A549 (cell line): Measurements from ENCODE around the gene NFYC. TPM values are rescaled to one million over a fixed set of nuclear protein-coding genes. Genes with fewer than 3 reads are reported as not detected.

Source experiments
- ATAC-seq, 2 experiments: fragments of 200-7000 bp in 1 of 2; fragments of >200 bp in 1 of 2; cut with Nextera tagmentation in 1 of 2; cut with Tn5 transposase in 1 of 2; 3 replicates each; pipeline versions ENCODE4 v1.8.0 to v1.9.1; 2018 to 2020; ENCODE audit warnings: mild to moderate bottlenecking in 1 of 2, moderate library complexity in 1 of 2
- CTCF ChIA-PET: fragments of 300-600 bp; sonication (Branson Sonifier 250); formaldehyde crosslinking; extraction: SDS; loops from one replicate; lab custom pipeline; 2021; ENCODE audit warnings: antibody characterized with exemption, inconsistent platforms; lab: Yijun Ruan, JAX
- POLR2A ChIA-PET: fragments of 350-600 bp; formaldehyde crosslinking; extraction: SDS; loops from one replicate; lab custom pipeline; 2021; ENCODE audit warnings: antibody characterized with exemption, inconsistent platforms; lab: Yijun Ruan, JAX
- DNase-seq, 2 experiments: peaks; one replicate each; pipeline versions ENCODE4 v3.0.0 to v3.0.0-alpha.2; 2011 to 2016; ENCODE audit warnings: low read depth in 1 of 2, low spot score in 1 of 2
- FAIRE-seq: peaks from 2 replicates; lab custom pipeline; 2011; peaks lifted over from hg19 to GRCh38; lab: Jason Lieb, UNC
- H3K27ac ChIP-seq, 2 experiments: fragments of >200 bp; sonication (Bioruptor Twin); formaldehyde crosslinking; 3 replicates each; pipeline ENCODE4 v1.5.1; 2016 to 2017
- H3K4me1 ChIP-seq: fragments of >200 bp; sonication (Bioruptor Twin); formaldehyde crosslinking; 3 replicates; pipeline ENCODE4 v1.6.1; 2016
- H3K4me2 ChIP-seq: fragments of >200 bp; sonication (Bioruptor Twin); formaldehyde crosslinking; 3 replicates; pipeline ENCODE4 v1.6.1; 2016
- H3K4me3 ChIP-seq: fragments of >200 bp; sonication (Bioruptor Twin); formaldehyde crosslinking; 3 replicates; pipeline ENCODE4 v1.5.1; 2016
- H3K9me3 ChIP-seq: fragments of >200 bp; sonication (Bioruptor Twin); formaldehyde crosslinking; 3 replicates; pipeline ENCODE4 v1.6.1; 2016
- BCL3 ChIP-seq: fragments of >200 bp; sonication (Bioruptor Twin); formaldehyde crosslinking; IDR thresholded peaks from 3 replicates; pipeline ENCODE4 v1.6.1; 2016
- CBX8 ChIP-seq: fragments of 200-600 bp; sonication (generic); IDR thresholded peaks from 2 replicates; pipeline ENCODE4 v1.6.1; 2016
- CHD2 ChIP-seq: fragments of 150-350 bp; IDR thresholded peaks from 2 replicates; pipeline ENCODE4 v1.6.1; 2014; ENCODE audit warnings: low read length; ENCODE audit not compliant: partially characterized antibody
- EHMT2 ChIP-seq: fragments of 200-600 bp; sonication (generic); IDR thresholded peaks from 2 replicates; pipeline ENCODE4 v1.6.1; 2016; ENCODE audit warnings: antibody characterized with exemption, low read depth, mild to moderate bottlenecking, moderate library complexity
- EP300 ChIP-seq, 2 experiments: fragments of >200 bp; sonication (Bioruptor Twin); formaldehyde crosslinking; IDR thresholded peaks; 2 replicates in 1 of 2; 3 replicates in 1 of 2; pipeline ENCODE4 v1.6.1; 2016 to 2017
- ESRRA ChIP-seq: fragments of 150-350 bp; IDR thresholded peaks from 2 replicates; pipeline ENCODE4 v1.6.1; 2014; ENCODE audit warnings: mild to moderate bottlenecking, low read length, borderline replicate concordance
- FOSL2 ChIP-seq, 2 experiments: fragments of 450-650 bp in 1 of 2; fragments of >200 bp in 1 of 2; sonication (Bioruptor Twin) in 1 of 2; formaldehyde crosslinking; IDR thresholded peaks; 2 replicates each; pipeline versions ENCODE4 v1.5.0 to v1.6.1; 2016 to 2020; ENCODE audit warnings: mild to moderate bottlenecking in 1 of 2, moderate library complexity in 1 of 2
- HDAC2 ChIP-seq: fragments of 200-600 bp; sonication (generic); IDR thresholded peaks from 2 replicates; pipeline ENCODE4 v1.6.1; 2016
- HMGXB4 ChIP-seq: fragments of 250-450 bp; sonication (Bioruptor Pico); IDR thresholded peaks from 2 replicates; pipeline ENCODE4 v1.5.0; 2021; ENCODE audit warnings: mild to moderate bottlenecking, moderate library complexity, borderline replicate concordance
- HOXB13 ChIP-seq: fragments of 250-450 bp; sonication (Bioruptor Pico); IDR thresholded peaks from 2 replicates; pipeline ENCODE4 v1.5.0; 2020; ENCODE audit warnings: low read depth, mild to moderate bottlenecking, moderate library complexity
- HOXB5 ChIP-seq: fragments of 250-450 bp; sonication (Bioruptor Pico); IDR thresholded peaks from 2 replicates; pipeline ENCODE4 v1.5.0; 2020; ENCODE audit warnings: mild to moderate bottlenecking, moderate library complexity
- JUNB ChIP-seq: fragments of >200 bp; sonication (Bioruptor Twin); formaldehyde crosslinking; IDR thresholded peaks from 2 replicates; pipeline ENCODE4 v1.6.1; 2016
- KDM5A ChIP-seq: fragments of 200-600 bp; sonication (generic); IDR thresholded peaks from 2 replicates; pipeline ENCODE4 v1.6.1; 2016; ENCODE audit warnings: antibody characterized with exemption, mild to moderate bottlenecking
- MAZ ChIP-seq: fragments of 150-350 bp; IDR thresholded peaks from 2 replicates; pipeline ENCODE4 v1.6.1; 2014; ENCODE audit warnings: antibody characterized with exemption, low read depth, low read length, borderline replicate concordance
- MYC ChIP-seq: IDR thresholded peaks from 2 replicates; pipeline ENCODE4 v1.6.1; 2012; ENCODE audit warnings: mild to moderate bottlenecking, inconsistent platforms, low read length, improper control_type of control experiment, borderline replicate concordance
- NR3C1 ChIP-seq: fragments of >200 bp; sonication (Bioruptor Twin); formaldehyde crosslinking; IDR thresholded peaks from 3 replicates; pipeline ENCODE4 v1.6.1; 2017
- POLR2A ChIP-seq: IDR thresholded peaks from 2 replicates; pipeline ENCODE4 v1.6.1; 2012; ENCODE audit warnings: mild to moderate bottlenecking, low read length
- POLR2AphosphoS2 ChIP-seq: conservative IDR thresholded peaks from 2 replicates; pipeline ENCODE4 v1.6.1; 2012; ENCODE audit warnings: low read length, improper control_type of control experiment, inconsistent platforms
- RAD21 ChIP-seq, 2 experiments: fragments of >200 bp in 1 of 2; sonication (Bioruptor Twin) in 1 of 2; formaldehyde crosslinking in 1 of 2; IDR thresholded peaks in 1 of 2; conservative IDR thresholded peaks in 1 of 2; 2 replicates in 1 of 2; 3 replicates in 1 of 2; pipeline ENCODE4 v1.6.1; 2012 to 2018; ENCODE audit warnings: inconsistent platforms in 1 of 2
- RARB ChIP-seq: fragments of 250-450 bp; sonication (Bioruptor Pico); IDR thresholded peaks from 2 replicates; pipeline ENCODE4 v1.8.0; 2021; ENCODE audit warnings: mild to moderate bottlenecking, moderate library complexity
- SMC3 ChIP-seq: fragments of >200 bp; sonication (Bioruptor Twin); formaldehyde crosslinking; IDR thresholded peaks from 3 replicates; pipeline ENCODE4 v1.6.1; 2018; ENCODE audit warnings: inconsistent platforms
- SREBF2 ChIP-seq: fragments of 450-650 bp; IDR thresholded peaks from 2 replicates; pipeline ENCODE4 v1.6.1; 2014; ENCODE audit warnings: mild to moderate bottlenecking, moderate library complexity
- TP53 ChIP-seq: fragments of 250-450 bp; sonication (Bioruptor Pico); IDR thresholded peaks from 2 replicates; pipeline ENCODE4 v1.5.0; 2021; ENCODE audit warnings: mild to moderate bottlenecking, moderate library complexity
- ZFP36 ChIP-seq: fragments of 450-650 bp; IDR thresholded peaks from 2 replicates; pipeline ENCODE4 v1.6.1; 2014; ENCODE audit warnings: borderline replicate concordance; ENCODE audit not compliant: partially characterized antibody
- ZNF302 ChIP-seq: fragments of 250-450 bp; sonication (Bioruptor Pico); IDR thresholded peaks from 2 replicates; pipeline ENCODE4 v1.9.0; 2021; ENCODE audit warnings: inconsistent platforms, mild to moderate bottlenecking, moderate library complexity
- ZSCAN20 ChIP-seq: fragments of 250-450 bp; sonication (Bioruptor Pico); IDR thresholded peaks from 2 replicates; pipeline ENCODE4 v1.8.0; 2022; ENCODE audit warnings: mild to moderate bottlenecking, moderate library complexity
- WGBS: methylation state at CpG from one replicate; pipeline ENCODE4 v1.1.6; 2017; ENCODE audit errors: missing lambda C conversion rate; 5-methylcytosine and 5-hydroxymethylcytosine counted together
- polyA plus RNA-seq, 4 experiments: library from polyadenylated mRNA; depleted of rRNA in 3 of 4; stranded (reverse); fragments of >200 nt; fragmentation: RNase III in 1 of 4; extraction: RNeasy Plus Mini Kit Qiagen cat#74134 plus additional on column Dnase treatment in 1 of 4; gene quantifications; 2 replicates in 3 of 4; 3 replicates in 1 of 4; pipeline ENCODE4 v1.2.3, GENCODE V29; 2011 to 2017
- TF ChIP-seq, protein P1 (sequence below): fragments of 450-650 bp; IDR thresholded peaks from 2 replicates; pipeline ENCODE4 v1.6.1; 2014; ENCODE audit warnings: antibody characterized with exemption

Gene NFYC
- polyA plus RNA-seq, 2 of the 4 experiments (the other 2 are of a cell fraction) = 35.1 to 43.4 TPM

DNA sequence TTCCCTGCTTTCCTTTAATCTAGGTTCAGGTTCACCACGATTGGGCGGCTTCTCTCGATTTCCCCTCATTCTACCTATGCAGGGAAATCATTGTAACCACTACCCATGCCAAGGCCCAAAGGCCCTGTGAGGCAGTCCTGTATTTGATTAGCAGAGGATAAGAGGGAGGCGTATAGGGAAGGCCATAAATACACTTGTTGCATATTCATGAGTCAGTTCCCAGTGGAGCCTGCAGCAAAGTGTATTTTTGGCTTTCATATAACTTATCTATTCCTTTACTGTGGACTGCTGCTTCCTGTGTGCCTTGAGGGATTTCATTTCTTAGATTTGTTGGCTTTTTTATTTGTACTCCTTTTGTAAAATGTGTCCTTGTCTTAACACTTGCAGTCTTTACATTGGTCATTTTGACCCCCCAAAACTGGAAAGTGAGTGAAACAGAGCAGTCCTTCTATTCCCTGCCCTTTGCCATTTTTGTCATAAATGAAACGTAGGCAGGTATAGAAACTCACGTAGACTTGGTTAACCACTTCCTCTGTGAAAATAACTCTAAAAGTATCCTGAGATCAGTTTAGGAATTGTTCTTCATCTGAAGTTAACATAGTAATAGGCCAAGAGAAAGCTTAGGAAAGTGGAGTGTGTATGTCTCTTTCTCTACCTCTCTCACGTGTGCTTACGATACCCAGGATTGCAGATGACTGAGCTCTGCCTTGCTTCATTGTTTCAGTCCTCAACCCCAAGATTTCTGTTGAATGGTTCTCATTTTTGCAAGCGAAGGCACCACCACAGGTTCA, 72.4 kb downstream of the NFYC start:
- no peak for ATAC-seq

DNA sequence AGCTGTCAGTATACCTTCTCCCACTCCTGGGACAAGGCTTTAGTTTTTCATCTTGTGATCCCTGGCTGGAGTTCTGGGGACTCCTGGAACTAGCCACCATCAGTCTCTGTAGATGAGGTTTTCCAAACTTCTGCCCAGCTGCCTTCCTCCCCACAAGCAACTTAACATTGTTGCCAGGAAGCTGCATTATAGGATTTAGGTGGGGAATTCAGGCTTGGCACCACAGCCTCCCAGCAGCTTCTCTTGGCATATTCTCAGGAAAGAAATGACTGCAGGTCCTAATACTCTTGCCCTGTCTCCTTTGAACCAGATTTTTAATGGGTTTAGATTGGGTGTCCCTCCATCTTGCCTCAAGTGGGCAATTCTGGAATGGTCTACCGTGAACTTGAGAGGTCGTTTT, 73.5 kb downstream of the NFYC start:
- no peak for FAIRE-seq
- 97% methylated on average over 2 of the region's 2 CpGs for WGBS
- POLR2A ChIA-PET = no interaction called here

More for the DNA sequence above, 72.4 kb downstream of the NFYC start:
- H3K4me3 ChIP-seq = no peak overlapping the region
- H3K9me3 ChIP-seq = no peaks in the 10 kb centered on the region
- FAIRE-seq (no peak), DNase-seq (no peak)
- no peak overlapping the region for H3K27ac ChIP-seq
- WGBS = 95% methylated on average over 9 of the region's 9 CpGs
- POLR2A ChIA-PET = no interaction called here
- no peaks in the 10 kb centered on the region for H3K4me1 ChIP-seq
- CTCF ChIA-PET = interaction anchor here (1.0 to 2.6 kb wide), 3 partner anchors 9 to 31 kb away, joined by 4 to 20 read pairs (median 4); no protein-coding TSS in a partner anchor
- TF ChIP-seq CHD2 (no peak), POLR2A (no peak), JUNB (no peak), HDAC2 (no peak), TP53 (no peak), MYC (no peak), RARB (CRISPR knock-in tag) (no peak), CBX8 (no peak), HOXB5 (CRISPR knock-in tag) (no peak), HOXB13 (no peak), EP300 (IDR thresholded peaks at IDR 0.05) (no peak), MAZ (no peak), SREBF2 (no peak), BCL3 (no peak)
- TF ChIP-seq, protein P1, sequence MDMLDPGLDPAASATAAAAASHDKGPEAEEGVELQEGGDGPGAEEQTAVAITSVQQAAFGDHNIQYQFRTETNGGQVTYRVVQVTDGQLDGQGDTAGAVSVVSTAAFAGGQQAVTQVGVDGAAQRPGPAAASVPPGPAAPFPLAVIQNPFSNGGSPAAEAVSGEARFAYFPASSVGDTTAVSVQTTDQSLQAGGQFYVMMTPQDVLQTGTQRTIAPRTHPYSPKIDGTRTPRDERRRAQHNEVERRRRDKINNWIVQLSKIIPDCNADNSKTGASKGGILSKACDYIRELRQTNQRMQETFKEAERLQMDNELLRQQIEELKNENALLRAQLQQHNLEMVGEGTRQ = no peak
- H3K4me2 ChIP-seq = no peak overlapping the region

More for the DNA sequence above, 73.5 kb downstream of the NFYC start:
- no peak for DNase-seq
- TF ChIP-seq SMC3 (no peak), POLR2AphosphoS2 (no peak), KDM5A (no peak), ZNF302 (no peak), NR3C1 (no peak), HMGXB4 (CRISPR knock-in tag) (no peak), EHMT2 (no peak), RAD21 (conservative IDR thresholded peaks at IDR 0.05 in 1 of 2, IDR thresholded peaks at IDR 0.05 in 1 of 2) (no peak), SREBF2 (no peak), MAZ (no peak), ESRRA (no peak), FOSL2 (IDR thresholded peaks at IDR 0.05) (no peak), FOSL2 (CRISPR knock-in tag; IDR thresholded peaks at IDR 0.05) (no peak), ZSCAN20 (CRISPR knock-in tag) (no peak), ZFP36 (no peak), HOXB13 (no peak)
- TF ChIP-seq, protein P1 = no peak
- TF ChIP-seq, all 56 proteins: peak for 0
- no peak for ATAC-seq
- Histone ChIP-seq H3K4me3 (no peak overlapping the region), H3K4me1 (no peaks in the 10 kb centered on the region), H3K9me3 (no peaks in the 10 kb centered on the region), H3K4me2 (no peak overlapping the region), H3K27ac (no peak overlapping the region)
- CTCF ChIA-PET = interaction anchor here (1.0 to 2.6 kb wide), 5 partner anchors 8 to 50 kb away, joined by 3 to 20 read pairs (median 4); no protein-coding TSS in a partner anchor
